Esophagus squamous epithelium (tissue), 4 donors: Measurements from ENCODE around the gene ZC3H10.

ENCODE experiments used
- POLR2A ChIP-seq, 4 donors: fragments of 450-650 bp; IDR thresholded peaks; one replicate each; pipeline ENCODE4 v1.6.1; 2017; ENCODE audit warnings: antibody characterized with exemption in 4 of 4, mild to moderate bottlenecking in 4 of 4, moderate library complexity in 3 of 4
- TF ChIP-seq, protein P1 (sequence below), 6 experiments: fragments of 450-650 bp in 4 of 6; fragments of 200-600 bp in 2 of 6; sonication (generic) in 2 of 6; IDR thresholded peaks; one replicate each; pipeline ENCODE4 v1.5.1; 2016 to 2019; ENCODE audit warnings: antibody characterized with exemption in 6 of 6, mild to moderate bottlenecking in 4 of 6, moderate library complexity in 4 of 6

DNA sequence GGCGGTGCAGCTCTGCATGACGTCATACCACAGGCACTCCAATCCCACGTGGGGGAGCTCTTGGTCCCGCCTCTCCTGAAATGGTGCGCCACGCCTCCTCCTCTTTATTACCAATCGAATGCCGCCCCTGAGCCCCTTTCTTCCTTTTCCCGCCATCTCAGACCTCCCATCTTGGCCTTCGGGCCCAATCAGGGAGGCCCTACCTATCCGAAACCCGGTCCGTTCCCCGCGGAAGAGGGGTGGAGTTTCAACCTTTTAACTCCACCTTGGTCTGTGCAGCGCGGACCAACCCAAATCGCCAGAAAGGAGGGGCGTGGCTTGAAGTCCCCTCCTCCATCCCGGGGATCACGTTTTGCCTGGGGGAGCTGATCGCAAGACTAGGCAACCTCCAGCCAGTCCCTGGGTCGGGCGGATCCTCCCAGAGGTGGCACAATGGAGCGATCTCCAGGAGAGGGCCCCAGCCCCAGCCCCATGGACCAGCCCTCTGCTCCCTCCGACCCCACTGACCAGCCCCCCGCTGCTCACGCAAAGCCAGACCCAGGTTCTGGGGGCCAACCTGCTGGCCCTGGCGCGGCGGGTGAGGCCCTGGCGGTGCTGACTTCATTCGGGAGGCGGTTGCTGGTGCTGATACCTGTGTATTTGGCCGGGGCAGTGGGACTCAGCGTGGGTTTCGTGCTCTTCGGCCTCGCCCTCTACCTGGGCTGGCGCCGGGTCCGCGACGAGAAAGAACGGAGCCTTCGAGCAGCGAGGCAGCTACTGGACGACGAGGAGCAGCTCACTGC, 10.0 kb downstream of the ZC3H10 start, which contains the start of gene ESYT1:
- TF ChIP-seq, protein P1, sequence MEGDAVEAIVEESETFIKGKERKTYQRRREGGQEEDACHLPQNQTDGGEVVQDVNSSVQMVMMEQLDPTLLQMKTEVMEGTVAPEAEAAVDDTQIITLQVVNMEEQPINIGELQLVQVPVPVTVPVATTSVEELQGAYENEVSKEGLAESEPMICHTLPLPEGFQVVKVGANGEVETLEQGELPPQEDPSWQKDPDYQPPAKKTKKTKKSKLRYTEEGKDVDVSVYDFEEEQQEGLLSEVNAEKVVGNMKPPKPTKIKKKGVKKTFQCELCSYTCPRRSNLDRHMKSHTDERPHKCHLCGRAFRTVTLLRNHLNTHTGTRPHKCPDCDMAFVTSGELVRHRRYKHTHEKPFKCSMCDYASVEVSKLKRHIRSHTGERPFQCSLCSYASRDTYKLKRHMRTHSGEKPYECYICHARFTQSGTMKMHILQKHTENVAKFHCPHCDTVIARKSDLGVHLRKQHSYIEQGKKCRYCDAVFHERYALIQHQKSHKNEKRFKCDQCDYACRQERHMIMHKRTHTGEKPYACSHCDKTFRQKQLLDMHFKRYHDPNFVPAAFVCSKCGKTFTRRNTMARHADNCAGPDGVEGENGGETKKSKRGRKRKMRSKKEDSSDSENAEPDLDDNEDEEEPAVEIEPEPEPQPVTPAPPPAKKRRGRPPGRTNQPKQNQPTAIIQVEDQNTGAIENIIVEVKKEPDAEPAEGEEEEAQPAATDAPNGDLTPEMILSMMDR (IDR thresholded peaks at IDR 0.05), result peak in 3 of 6 experiments; percentile 10 to 14 (median 10)
- peak in 3 of 4 donors; percentile 91 to 97 (median 95) for TF ChIP-seq POLR2A (IDR thresholded peaks at IDR 0.05)
